GM19468 (cell line): ENCODE results near the gene TMEM129.
A peak's percentile ranks its signal among the peaks of the same experiment; 100 is the strongest.

Experiments
- ATAC-seq: cut with Tn5 transposase; IDR thresholded peaks from one replicate; pipeline ENCODE4 v1.9.1; 2021; ENCODE audit warnings: mild to moderate bottlenecking, moderate library complexity, moderate number of reproducible peaks; ENCODE audit not compliant: unreplicated experiment; ENCODE audit errors: extremely low read depth

The TMEM129 gene, protein sequence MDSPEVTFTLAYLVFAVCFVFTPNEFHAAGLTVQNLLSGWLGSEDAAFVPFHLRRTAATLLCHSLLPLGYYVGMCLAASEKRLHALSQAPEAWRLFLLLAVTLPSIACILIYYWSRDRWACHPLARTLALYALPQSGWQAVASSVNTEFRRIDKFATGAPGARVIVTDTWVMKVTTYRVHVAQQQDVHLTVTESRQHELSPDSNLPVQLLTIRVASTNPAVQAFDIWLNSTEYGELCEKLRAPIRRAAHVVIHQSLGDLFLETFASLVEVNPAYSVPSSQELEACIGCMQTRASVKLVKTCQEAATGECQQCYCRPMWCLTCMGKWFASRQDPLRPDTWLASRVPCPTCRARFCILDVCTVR

DNA sequence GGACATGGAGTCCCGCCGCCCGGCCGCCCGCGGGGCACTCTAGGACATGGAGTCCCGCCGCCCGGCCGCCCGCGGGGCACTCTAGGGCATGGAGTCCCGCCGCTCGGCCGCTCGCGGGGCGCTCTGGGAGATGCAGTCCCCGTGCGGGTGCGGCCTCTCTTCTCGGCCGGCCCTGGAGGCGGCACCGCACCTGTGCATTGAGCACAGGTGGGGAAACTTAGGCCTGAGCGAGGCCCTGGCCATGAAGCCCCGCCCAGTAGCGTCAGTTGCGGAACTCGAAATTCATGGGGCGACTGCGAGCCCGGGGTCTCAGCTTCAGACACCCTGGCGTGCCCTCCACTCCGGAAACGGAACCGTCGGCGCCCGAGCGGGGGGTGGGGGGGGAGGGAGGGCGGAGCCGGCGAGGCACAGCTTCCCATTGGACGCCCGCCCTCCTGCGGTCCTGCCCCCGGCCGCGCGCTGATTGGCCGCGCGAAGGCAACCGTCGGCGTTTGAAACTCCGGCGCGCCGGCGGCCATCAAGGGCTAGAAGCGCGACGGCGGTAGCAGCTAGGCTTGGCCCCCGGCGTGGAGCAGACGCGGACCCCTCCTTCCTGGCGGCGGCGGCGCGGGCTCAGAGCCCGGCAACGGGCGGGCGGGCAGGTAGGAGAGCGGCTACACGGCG, at the start of gene TMEM129, which contains the start of gene TACC3:
TMEM129 (minus strand) TSS at position 321 of the 663 bp plus-strand sequence. CDS start 486 bp downstream, outside the sequence.
TACC3 (plus strand) TSS at position 519 of the 663 bp plus-strand sequence. CDS start 1,901 bp downstream, outside the sequence.
- peak; percentile 76 for ATAC-seq

DNA sequence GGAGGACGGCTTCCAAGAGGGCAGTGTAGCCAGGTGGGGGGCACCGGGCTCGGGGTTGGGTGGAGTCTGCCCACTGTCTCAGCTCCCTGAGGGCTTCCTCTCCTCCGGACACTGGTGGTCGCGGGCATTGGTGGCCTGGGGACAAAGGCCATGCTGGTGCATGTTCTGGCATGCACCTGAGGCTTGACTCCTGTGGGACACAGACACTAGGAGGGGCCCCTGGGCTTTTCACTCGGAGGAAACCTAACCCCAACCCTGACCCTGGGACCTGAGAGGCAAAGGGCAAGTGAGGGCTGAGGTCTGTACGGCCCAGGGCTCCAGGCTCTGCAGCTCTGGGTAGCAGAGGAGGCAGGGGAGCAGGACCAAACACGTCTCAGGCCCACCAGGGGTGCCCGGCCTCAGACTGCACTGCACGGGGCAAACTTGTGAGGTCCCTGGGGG, 49.7 kb upstream of the TMEM129 start:
- no peak for ATAC-seq

DNA sequence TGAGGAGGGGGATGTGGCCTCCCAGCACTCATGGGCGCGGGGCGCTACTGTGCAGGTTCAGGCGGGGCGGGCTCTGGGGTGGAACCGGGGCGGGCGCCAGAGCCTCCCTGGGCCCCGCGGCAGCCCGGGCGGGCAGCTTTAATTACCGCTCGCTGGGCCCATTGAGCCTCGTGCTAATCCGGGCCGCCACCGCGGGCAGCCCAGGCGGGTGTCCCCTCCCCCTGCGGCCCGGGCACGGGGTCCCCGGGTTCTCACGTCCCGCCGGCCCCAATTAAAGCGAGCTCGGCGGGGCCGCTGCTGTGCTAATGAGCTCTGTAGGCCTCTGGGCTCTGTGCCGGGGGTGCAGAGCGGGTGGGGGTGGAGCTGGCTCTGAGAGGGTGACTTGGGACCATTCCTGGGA, 49.1 kb upstream of the TMEM129 start:
- ATAC-seq, result no peak

DNA sequence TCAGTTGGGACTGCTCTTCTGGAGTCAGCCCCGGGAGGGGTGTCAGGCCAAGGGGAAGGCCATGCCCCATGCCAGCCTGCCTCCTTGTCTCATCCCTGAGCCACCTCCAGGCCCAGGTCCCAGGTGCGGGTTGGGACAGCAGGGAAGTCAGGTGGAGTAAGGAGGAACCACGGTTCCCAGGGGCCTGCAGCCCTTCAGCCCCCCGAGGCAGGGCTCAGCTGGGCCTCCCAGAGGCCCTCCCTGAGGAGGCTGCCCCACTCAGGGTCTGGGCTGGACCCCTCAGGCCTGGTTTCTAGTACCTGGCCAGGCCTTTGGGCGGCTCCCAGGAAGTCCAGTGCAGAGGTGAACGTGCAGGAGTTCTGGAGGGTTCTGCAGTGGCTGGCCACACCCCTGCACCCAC, 48.6 kb upstream of the TMEM129 start:
- no peak for ATAC-seq

DNA sequence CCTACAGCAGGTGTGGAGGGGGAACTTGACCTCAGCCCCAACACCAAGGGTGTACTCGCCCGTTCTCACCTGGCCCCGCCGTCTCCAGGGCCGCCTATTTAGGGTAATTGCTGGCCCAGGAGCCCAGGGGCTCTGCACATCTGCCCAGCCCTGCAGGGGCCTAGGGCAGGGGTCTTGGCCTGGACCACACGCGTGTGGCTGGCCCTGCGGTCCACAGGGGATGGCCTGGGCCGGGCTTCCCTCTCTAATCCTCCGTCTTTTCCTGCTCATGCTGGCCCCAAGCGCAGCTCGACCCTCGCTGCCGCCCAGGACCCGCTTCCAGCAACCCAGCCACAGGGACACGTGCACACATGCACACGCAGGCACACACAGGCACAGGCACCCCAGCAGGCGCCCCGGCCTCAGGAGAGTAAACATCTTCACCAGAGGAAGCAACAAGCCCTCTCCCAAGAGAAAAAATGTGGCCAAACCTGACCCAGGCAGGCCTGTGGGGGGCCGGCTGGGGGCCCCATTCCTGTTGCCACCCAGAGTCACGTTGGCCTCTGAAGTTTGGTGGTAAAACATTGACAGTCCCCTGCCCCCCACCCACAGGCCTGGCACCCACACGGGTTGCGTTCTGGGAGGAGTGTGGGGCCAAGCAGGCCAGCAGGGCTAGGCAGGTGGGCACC, 47.4 kb upstream of the TMEM129 start:
- ATAC-seq, result no peak

DNA sequence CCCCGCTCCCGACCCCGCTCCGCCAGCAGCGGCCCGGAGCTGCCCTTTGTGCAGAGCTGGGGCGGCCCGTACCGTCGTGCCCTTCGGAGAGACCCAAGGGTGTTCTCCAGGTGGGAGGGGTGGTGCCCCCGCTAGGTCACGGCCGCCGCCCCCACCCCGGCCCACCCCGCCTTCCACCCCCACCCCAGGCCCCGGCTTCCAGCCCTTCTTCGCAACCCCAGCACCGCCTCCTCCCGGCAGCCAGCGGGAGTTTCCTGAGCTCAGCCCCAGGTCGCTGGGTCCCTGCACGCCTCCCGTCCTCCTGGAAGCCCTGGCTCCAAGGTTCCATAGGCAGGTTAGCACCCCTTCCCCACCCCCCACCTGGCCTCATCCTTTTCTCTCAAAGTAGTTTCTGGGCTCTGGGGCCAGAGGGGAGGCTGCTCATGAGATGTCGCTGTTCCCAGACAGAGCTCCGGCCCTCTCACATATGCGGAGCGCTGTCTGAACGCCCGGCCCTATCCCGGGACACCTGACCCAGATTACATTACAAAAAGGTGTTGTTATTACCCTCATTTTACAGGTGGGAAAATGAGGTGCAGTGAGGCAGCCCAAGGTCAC, 46.7 kb upstream of the TMEM129 start:
- ATAC-seq, result no peak

DNA sequence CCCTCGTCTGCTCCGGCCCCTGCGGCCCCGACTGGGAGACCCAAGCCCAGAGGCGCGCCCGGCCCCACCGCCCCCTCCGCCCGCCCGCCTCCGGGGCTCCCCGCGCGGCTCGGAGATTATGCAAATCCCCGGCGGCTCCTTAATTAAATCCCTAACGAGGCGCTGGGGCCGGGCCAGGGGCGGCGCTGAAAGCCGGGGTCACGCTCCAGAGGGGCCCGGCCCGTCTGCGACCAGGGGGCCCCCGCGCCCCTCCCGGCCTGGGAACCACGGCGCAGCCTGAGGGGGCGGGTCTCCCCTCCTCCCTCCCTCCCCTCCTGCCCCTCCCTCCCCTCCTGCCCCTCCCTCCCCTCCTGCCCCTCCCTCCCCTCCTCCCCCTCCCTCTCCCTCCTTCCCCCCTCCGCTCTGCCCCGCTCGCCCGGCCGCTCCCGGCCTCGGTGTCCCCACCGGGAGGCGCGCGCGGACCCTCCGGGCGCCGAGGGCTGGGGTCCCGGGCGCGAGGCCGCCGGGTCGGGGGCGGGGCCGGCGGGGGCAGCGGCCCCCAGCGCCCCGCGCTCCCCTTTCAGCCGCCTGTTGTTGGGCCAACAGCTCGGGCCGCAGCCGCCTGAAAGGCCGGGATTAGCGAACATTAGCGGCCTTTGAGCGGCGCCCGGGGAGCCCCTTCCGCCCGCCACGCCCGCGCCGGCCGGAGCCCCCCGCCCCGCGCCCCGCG, 46.1 kb upstream of the TMEM129 start:
- no peak for ATAC-seq

DNA sequence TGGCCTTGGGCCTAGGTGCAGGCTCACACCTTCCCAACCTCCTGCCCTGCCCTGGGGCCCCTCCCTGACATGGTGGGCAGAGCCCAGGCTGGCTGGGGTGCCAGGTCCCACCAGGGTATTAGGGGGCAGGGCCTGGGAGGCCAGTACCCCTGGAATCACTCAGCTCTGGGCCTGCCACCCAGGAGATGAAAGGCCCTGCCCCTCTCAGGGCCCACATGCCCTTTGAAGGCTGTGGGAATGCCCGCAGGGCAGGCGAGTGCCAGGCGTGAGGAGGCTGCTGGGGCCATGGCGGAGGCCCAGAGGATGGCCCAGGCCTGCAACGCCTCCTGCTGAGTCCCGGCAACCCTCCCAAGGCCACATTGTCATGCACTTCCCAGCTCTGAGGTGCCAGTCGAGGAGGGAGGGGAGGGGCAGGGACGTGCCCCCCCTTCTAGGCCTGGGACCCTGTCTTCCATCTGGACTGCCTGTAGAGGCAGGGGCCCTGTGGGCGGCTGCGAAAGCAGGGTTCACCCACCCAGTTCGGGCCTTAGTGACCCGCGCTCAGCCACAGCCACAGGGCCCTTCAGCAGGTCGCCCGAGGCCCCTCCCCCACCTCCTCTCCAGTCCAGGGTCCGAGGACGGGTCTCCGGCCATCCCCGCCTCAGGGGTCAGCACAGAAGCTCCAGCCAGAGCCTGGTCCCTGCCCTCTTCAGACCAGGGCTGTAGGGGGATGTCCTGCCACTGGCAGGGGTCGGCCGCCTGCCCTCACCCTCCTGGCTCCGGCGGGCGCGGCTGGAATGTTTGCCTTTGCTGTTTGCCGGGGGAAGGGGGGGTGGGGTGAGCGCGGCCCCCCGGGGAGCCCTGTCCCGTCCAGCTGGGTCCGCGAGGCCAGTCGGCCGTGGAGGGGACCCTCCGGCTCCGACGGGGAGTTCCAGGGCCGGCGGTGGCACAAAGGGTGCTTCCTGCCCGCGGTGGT, 45.3 kb upstream of the TMEM129 start:
- ATAC-seq, result no peak

DNA sequence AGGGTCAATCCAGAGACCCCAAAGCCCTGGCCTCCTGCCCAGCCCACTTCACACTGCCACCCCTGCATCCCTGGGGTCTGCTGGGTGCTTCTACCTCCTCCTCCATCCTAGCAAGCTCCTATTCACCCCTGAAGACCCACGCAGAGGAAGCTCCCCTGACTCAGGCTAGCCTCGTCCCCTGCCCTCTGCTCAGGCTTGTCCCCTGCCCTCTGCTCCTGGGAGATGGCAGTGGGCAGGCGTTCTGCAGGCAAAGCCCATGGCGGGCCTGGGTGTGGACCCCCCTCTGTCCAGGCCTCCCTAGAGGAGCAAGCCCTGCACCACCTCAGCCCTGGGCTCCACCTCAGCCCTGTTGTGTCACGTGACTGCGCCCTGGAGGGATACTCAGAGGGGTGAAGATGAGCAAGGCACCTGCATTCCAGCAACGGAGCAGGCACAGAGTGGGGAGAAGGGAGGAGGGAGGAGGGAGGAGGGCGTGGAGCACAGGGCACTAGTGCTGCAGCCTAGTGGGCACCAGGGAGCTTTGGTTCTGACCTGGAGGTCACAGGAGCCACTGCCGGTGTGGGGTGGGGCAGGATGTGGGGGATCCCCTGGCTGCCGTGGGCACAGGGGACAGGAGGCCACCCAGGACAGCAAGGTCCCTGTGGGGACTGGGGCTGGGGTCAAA, 44.4 kb upstream of the TMEM129 start:
- no peak for ATAC-seq

DNA sequence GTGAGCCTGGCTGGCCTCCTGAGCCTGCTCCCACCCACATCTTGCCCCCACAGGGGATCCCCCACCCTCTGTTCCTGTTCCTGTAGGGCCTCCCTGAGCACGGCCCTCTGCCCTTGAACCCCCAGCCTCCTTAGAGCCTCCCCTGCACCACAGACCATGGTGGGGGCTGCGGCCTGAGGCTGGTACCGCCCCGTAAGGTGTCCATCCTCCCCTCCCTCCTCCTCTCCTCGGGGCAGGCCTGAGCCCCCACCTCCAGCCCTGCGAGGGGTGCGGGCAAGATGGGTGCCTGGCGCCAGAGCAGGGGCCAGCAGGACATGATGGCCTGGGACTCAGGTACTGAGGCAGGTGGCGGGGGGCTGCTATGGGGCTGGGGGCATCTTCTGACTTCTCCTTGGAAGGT, 43.5 kb upstream of the TMEM129 start:
- no peak for ATAC-seq

DNA sequence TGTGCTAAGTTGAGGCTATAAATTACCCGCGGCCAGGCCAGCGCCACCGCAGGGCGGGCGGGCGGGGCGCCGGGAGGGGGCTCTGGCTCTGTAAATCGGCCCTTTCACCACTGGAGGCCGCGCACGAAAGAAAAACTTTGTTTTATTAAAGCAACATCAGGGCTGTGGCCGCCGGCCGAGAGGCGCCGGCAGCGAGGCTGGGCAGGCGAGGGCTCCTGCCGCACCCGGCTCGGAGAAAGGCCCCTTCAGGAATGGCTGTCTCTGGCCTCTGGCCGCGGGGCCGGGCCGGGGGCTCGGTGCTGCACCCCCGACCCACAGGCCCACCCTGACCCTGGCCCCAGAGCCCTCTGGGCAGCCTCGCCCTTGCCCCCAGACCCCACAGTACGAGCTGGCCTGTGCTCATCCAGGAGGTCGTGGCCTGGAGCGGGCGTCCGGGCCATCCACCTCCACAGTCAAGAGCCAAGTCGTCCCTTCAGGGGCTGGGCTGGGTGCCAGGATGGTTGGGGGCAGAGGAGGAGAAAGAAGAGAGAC, 42.5 kb upstream of the TMEM129 start:
- no peak for ATAC-seq

DNA sequence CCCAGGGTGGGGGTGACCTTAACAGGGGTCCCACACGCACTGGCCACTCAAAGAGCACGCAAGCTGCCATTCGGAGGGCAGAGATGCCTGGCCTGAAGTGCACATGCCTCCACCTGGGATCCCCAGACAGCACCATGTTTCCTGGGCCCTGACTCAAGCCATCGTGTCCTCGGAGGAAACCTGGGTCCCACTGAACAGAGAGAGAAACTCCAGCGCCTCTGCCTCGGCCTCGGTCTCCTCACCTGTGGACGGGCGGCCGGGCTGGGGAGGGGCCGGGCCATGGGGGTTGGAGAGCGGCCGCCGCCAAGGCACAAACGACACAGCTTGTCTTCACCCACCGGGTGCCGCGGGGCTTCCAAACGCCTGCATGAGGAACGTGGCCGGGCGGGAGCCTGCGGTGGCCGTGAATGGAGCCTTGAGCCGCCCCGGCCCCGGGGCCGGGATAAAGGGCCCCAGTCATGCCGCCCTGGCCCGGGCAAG, 42.0 kb upstream of the TMEM129 start:
- no peak for ATAC-seq

DNA sequence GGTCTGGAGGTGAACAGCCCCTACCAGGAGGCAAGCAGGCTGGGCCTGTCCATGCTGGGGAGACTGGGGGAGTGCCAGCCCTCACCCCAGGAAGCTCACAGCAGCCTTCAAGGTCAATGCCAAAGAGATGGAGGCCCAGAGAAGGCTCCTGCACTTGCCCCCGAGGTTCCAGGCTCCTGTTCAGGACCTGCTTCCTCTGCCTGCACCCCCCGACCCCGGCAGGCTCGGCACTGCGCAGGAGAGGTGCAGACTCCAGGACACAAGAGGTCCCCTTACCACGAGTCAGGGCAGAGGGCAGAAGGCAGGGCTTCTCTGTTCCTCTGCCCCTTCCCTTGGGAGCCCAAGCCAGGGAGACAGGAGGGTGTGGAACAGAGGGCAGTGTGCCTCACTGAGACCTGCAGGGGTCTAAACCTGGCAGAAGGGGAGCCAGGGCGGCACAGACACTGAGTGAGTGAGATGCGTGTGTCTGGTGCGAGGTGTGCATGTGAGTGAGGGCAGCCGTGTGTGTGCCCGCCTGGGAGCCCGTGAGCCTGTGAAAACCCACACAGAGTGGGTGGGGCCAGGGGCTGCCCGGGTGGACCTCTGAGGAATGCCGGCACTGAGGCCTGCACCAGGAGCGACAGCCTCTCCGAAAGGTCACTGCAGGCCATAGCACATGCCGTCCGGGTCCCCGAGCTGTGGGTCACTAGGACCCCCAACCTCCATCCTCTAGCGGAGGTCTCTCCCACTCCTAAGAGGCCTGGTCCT, 41.3 kb upstream of the TMEM129 start:
- no peak for ATAC-seq

DNA sequence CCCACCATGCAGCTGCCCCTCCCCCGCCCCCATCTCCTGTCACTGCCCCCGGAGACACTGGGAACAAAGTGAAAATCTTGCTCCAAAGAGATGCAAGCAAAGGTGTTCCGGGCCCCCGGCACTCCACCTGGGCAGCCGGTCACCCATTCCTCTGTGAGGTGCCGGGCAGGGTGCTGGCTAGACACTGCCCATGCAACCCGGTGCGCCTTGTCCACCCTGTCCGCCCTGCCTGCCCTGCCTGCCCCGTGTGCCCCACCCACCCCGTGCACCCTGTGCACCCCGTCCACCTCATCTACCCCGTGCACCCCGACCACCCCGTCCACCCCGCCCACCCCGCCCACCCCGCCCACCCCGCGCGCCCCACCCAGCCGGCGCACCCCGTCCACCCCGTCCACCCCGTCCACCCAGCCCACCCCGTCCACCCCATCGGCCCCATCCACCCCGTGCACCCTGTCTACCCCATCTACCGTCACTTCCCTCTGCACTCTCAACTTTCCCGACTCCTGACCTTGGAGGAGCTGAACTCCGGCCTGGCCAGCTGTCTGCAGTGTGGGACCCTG, 40.1 kb upstream of the TMEM129 start:
- no peak for ATAC-seq

DNA sequence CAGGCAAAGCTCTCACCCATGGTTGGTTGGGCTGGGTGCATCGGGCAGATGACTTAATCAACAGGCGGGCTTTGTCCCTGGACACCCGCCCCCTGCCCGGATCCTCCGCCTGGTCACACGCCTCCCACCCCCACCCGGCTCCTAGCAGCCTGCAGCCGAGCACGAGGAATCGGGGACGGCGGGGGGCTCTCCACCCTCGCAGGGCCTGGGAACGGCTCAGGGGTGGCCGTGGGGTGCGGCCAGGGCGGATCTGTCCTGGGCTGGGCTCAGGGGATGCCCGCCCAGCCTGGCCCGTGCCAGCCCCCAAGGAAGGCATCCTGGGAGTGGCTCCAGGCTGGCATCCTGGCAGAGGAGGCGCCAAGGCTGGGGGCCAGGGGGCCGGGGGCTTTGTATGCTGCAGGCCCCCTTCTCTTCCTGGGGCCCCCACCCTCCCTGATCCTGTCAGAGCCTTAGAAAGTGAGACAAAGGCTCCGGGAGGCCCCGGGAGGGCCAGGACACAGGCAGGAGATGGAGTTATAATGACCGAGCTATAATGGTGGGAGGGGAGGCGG, 39.5 kb upstream of the TMEM129 start:
- no peak for ATAC-seq

DNA sequence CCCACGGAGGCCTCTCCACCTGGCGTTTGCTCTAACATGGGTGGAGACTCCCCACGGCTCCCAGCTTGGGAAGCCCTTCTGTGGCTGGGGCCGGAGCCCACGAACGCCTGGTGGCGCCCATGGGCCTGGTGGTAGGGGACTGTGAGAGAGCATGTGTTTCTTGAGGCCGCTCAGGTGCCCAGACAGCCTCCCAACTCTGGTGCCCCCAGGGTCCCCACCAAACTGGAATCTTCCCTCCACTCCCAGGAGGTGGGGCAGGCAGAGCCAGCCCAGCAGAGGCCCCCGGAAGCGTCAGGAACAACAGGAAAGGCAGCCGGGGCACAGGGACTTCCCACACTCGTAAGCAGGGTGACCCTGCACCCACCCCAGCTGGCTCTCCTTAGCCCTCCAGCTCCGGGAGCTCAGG, 38.7 kb upstream of the TMEM129 start:
- no peak for ATAC-seq
